Heart left ventricle (tissue), 13 donors: ENCODE data around the gene PPP1R12C.

Source experiments
- CTCF ChIP-seq, 12 donors: fragments of 200-600 bp; sonication (generic) in 4 of 12; IDR thresholded peaks; one replicate each; pipeline versions ENCODE4 v1.5.0 to v1.8.0; 2018 to 2022; ENCODE audit warnings: antibody characterized with exemption in 12 of 12, mild to moderate bottlenecking in 5 of 12
- POLR2A ChIP-seq, 2 donors: fragments of 450-650 bp; IDR thresholded peaks; one replicate each; pipeline ENCODE4 v1.6.1; 2017; ENCODE audit warnings: antibody characterized with exemption in 2 of 2, mild to moderate bottlenecking in 2 of 2, moderate library complexity in 2 of 2
- donor health status: ischemic (EF 13 %, LVEDD 7.1; RV severe dilation, severe dysfunction).
- donor health status: DM: no; HTN: yes; CAD: no.
- donor health status: DM: no; HTN: no; CAD: no.
- donor health status: ischemic (EF 25% LVEDD 6.9; RV normal size, moderate dysfunction).
- donor health status: ischemic (EF 25% LVEDD 5.7; RV mildly dilated, moderate dysfunction).
- donor health status: ischemic (EF 35%, LVEDD 5.7; RV mildly dilated, moderate dysfunction).
- donor health status: nonischemic (EF 11% LVEDD 7.7; RV severe dilation, severe dysfunction).
- donor health status: DM: yes; HTN: yes; CAD: no.
- donor health status: PGD.
- donor health status: ischemic (EF 29% LVEDD 5.4; RV normal size, mild dysfunction).
- donor health status: nonischemic (EF 23%, LVEDD 6.1; RV moderate dilation, normal function).

GRCh38 chr19:55152017-55152416 is 34.6 kb upstream of the PPP1R12C start:
- TF ChIP-seq CTCF (IDR thresholded peaks at IDR 0.05) (no peak), POLR2A (IDR thresholded peaks at IDR 0.05) (no peak)
